ENCODE data around the gene PLPP6. TPM values are rescaled to one million over a fixed set of nuclear protein-coding genes. Genes with fewer than 3 reads are reported as not detected.
A peak's percentile ranks its signal among the peaks of the same experiment; 100 is the strongest.

The PLPP6 gene
- total and polyA plus RNA-seq, 2 of the 13 experiments (the other 11 are each of a cell fraction or from before 2014, with no cell fraction given): 12.1 to 15.5 TPM

- TF ChIP-seq ZNF644 (CRISPR knock-in tag; IDR thresholded peaks at IDR 0.05; ENCODE audit: low read depth): no peak
- peak; percentile 64 for TF ChIP-seq ZNF614 (CRISPR knock-in tag; IDR thresholded peaks at IDR 0.05; ENCODE audit: borderline replicate concordance)
- TF ChIP-seq KAT2B (IDR thresholded peaks at IDR 0.05; ENCODE audit: borderline replicate concordance, low read depth, low read length): no peak
- peak; percentile 63; the same call in 1 of the 2 replicates for TF ChIP-seq ZNF451 (CRISPR knock-in tag; IDR thresholded peaks at IDR 0.05)
- TF ChIP-seq, protein P1, sequence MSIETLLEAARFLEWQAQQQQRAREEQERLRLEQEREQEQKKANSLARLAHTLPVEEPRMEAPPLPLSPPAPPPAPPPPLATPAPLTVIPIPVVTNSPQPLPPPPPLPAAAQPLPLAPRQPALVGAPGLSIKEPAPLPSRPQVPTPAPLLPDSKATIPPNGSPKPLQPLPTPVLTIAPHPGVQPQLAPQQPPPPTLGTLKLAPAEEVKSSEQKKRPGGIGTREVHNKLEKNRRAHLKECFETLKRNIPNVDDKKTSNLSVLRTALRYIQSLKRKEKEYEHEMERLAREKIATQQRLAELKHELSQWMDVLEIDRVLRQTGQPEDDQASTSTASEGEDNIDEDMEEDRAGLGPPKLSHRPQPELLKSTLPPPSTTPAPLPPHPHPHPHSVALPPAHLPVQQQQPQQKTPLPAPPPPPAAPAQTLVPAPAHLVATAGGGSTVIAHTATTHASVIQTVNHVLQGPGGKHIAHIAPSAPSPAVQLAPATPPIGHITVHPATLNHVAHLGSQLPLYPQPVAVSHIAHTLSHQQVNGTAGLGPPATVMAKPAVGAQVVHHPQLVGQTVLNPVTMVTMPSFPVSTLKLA (IDR thresholded peaks at IDR 0.05): peak; percentile 48
- TF ChIP-seq FOXK1 (CRISPR knock-in tag; IDR thresholded peaks at IDR 0.05; ENCODE audit: borderline replicate concordance, low read depth): peak; percentile 84; the same call in 1 of the 2 replicates
- TF ChIP-seq, protein P2, sequence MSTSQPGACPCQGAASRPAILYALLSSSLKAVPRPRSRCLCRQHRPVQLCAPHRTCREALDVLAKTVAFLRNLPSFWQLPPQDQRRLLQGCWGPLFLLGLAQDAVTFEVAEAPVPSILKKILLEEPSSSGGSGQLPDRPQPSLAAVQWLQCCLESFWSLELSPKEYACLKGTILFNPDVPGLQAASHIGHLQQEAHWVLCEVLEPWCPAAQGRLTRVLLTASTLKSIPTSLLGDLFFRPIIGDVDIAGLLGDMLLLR (CRISPR knock-in tag; IDR thresholded peaks at IDR 0.05): 0 out of 2 replicates have a peak, but pooled peaks have one; percentile 75
- TF ChIP-seq HDAC6 (IDR thresholded peaks at IDR 0.05; ENCODE audit: low read depth, low read length): no peak
- TF ChIP-seq PTBP1 (IDR thresholded peaks at IDR 0.05; ENCODE audit: low read depth, low read length, poor library complexity, severe bottlenecking): no peak
- no peak for TF ChIP-seq ZNF10 (CRISPR knock-in tag; IDR thresholded peaks at IDR 0.05; ENCODE audit: borderline replicate concordance, low read depth)
- TF ChIP-seq ZNF878 (CRISPR knock-in tag; IDR thresholded peaks at IDR 0.05): peak; percentile 90
- TF ChIP-seq FOXM1 (CRISPR knock-in tag; IDR thresholded peaks at IDR 0.05): no peak
- no peak for TF ChIP-seq ARHGAP35 (CRISPR knock-in tag; IDR thresholded peaks at IDR 0.05; ENCODE audit: borderline replicate concordance)
- no peak; the same call in 1 of the 2 replicates for TF ChIP-seq ZNF724P (CRISPR knock-in tag; IDR thresholded peaks at IDR 0.05; ENCODE audit: borderline replicate concordance)
- TF ChIP-seq, protein P3, sequence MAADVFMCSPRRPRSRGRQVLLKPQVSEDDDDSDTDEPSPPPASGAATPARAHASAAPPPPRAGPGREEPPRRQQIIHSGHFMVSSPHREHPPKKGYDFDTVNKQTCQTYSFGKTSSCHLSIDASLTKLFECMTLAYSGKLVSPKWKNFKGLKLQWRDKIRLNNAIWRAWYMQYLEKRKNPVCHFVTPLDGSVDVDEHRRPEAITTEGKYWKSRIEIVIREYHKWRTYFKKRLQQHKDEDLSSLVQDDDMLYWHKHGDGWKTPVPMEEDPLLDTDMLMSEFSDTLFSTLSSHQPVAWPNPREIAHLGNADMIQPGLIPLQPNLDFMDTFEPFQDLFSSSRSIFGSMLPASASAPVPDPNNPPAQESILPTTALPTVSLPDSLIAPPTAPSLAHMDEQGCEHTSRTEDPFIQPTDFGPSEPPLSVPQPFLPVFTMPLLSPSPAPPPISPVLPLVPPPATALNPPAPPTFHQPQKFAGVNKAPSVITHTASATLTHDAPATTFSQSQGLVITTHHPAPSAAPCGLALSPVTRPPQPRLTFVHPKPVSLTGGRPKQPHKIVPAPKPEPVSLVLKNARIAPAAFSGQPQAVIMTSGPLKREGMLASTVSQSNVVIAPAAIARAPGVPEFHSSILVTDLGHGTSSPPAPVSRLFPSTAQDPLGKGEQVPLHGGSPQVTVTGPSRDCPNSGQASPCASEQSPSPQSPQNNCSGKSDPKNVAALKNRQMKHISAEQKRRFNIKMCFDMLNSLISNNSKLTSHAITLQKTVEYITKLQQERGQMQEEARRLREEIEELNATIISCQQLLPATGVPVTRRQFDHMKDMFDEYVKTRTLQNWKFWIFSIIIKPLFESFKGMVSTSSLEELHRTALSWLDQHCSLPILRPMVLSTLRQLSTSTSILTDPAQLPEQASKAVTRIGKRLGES (CRISPR knock-in tag; IDR thresholded peaks at IDR 0.05; ENCODE audit: borderline replicate concordance): peak; percentile 39; the same call in 1 of the 2 replicates
- no peak for TF ChIP-seq ZNF17 (CRISPR knock-in tag; IDR thresholded peaks at IDR 0.05)
- TF ChIP-seq SOX13 (IDR thresholded peaks at IDR 0.05): 0 out of 2 replicates have a peak, but pooled peaks have one; percentile 22
- TF ChIP-seq SOX13 (CRISPR knock-in tag; conservative IDR thresholded peaks at IDR 0.05 in 1 of 2, IDR thresholded peaks at IDR 0.05 in 1 of 2): peak in 1 of 2 experiments; percentile 65; a peak in 2 of 4 replicates
- peak; percentile 49 for TF ChIP-seq E2F1 (CRISPR knock-in tag; IDR thresholded peaks at IDR 0.05)
- TF ChIP-seq CREB1 (IDR thresholded peaks at IDR 0.05): peak; percentile 95
- peak; percentile 97 for TF ChIP-seq CREB1 (CRISPR knock-in tag; IDR thresholded peaks at IDR 0.05)
- no peak for TF ChIP-seq ZNF121 (CRISPR knock-in tag; IDR thresholded peaks at IDR 0.05)
- TF ChIP-seq ZNF335 (CRISPR knock-in tag; IDR thresholded peaks at IDR 0.05): peak; percentile 74
- no peak; the same call in 1 of the 2 replicates for TF ChIP-seq NCOR1 (IDR thresholded peaks at IDR 0.05; ENCODE audit: borderline replicate concordance, low read length)
Observed at GRCh38 chr9:4679268-4680172, 17.4 kb downstream of the PLPP6 start, which contains the start of gene CDC37L1 (continued).

Data from HepG2 (cell line).